ENCODE measurements around the gene BICDL1.

Gene BICDL1

GRCh38 chr12:120055231-120056000 is 66.4 kb downstream of the BICDL1 start:
- DNase-seq (ENCODE audit: low spot score): no peak

- DNase-seq (ENCODE audit: low spot score): no peak
Measured at GRCh38 chr12:120056739-120057138, 67.7 kb downstream of the BICDL1 start.

GRCh38 chr12:120060196-120060595 is 71.2 kb downstream of the BICDL1 start:
- no peak for DNase-seq (ENCODE audit: low spot score)

GRCh38 chr12:120060717-120061116 is 71.7 kb downstream of the BICDL1 start:
- DNase-seq (ENCODE audit: low spot score): no peak

- DNase-seq (ENCODE audit: low spot score): no peak
Measured at GRCh38 chr12:120061575-120062214, 72.7 kb downstream of the BICDL1 start.

GRCh38 chr12:120062976-120063579 is 74.0 kb downstream of the BICDL1 start:
- DNase-seq (ENCODE audit: low spot score): no peak

GRCh38 chr12:120064054-120064940 is 75.3 kb downstream of the BICDL1 start:
- DNase-seq (ENCODE audit: low spot score): no peak

GRCh38 chr12:120065472-120065871 is 76.4 kb downstream of the BICDL1 start:
- no peak for DNase-seq (ENCODE audit: low spot score)

GRCh38 chr12:120066341-120066740 is 77.3 kb downstream of the BICDL1 start:
- no peak for DNase-seq (ENCODE audit: low spot score)

GRCh38 chr12:120067084-120067869 is 78.2 kb downstream of the BICDL1 start:
- no peak for DNase-seq (ENCODE audit: low spot score)

GRCh38 chr12:120067901-120068300 is 78.9 kb downstream of the BICDL1 start:
- DNase-seq (ENCODE audit: low spot score): no peak

- no peak for DNase-seq (ENCODE audit: low spot score)
Measured at GRCh38 chr12:120069278-120069677, 80.2 kb downstream of the BICDL1 start.

- no peak for DNase-seq (ENCODE audit: low spot score)
Measured at GRCh38 chr12:120071493-120072020, 82.5 kb downstream of the BICDL1 start.

- no peak for DNase-seq (ENCODE audit: low spot score)
Measured at GRCh38 chr12:120072472-120073249, 83.6 kb downstream of the BICDL1 start.

GRCh38 chr12:120075034-120075616 is 86.1 kb downstream of the BICDL1 start:
- no peak for DNase-seq (ENCODE audit: low spot score)

GRCh38 chr12:120076651-120077050 is 87.6 kb downstream of the BICDL1 start:
- no peak for DNase-seq (ENCODE audit: low spot score)

GRCh38 chr12:120077260-120077659 is 88.2 kb downstream of the BICDL1 start:
- DNase-seq (ENCODE audit: low spot score): no peak

- no peak for DNase-seq (ENCODE audit: low spot score)
Measured at GRCh38 chr12:120078868-120079267, 89.8 kb downstream of the BICDL1 start.

- no peak for DNase-seq (ENCODE audit: low spot score)
Measured at GRCh38 chr12:120079411-120080400, 90.7 kb downstream of the BICDL1 start.
